Measurements from ENCODE around the gene IFNK. TPM values are rescaled to one million over a fixed set of nuclear protein-coding genes. Genes with fewer than 3 reads are reported as not detected.

Gene IFNK
- total and polyA plus RNA-seq, 4 donors: not detected

DNA sequence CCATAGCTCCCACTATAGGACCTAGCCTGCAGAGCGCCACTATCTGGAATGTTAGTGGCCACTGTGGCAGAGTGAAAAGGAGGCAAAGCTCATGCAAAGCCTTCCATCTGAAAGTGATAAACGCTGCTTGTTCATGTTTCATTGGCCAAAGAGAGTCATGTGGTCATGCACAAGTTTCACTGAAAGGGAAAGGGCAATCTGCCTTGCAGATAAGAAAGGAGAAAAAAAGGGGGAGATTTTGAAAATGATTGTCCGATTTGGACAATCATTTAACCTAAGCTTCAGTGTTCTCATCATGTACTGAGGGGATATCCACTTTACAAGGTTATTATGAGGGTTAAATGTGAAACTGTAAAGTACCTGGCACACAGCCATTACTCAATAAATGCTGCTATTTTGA lies 14.6 kb downstream of the IFNK start:
- WGBS: 59% methylated on average over 3 of the region's 3 CpGs
- no peak overlapping the region for H3K4me3 ChIP-seq (ENCODE audit: low read depth in 1 of 3, low read length in 3 of 3)
- no peak overlapping the region for H3K9ac ChIP-seq (ENCODE audit: low read depth in 1 of 2, low read length in 2 of 2)
- no peak for TF ChIP-seq FOXA1 (IDR thresholded peaks at IDR 0.05)
- TF ChIP-seq HNF4A (conservative IDR thresholded peaks at IDR 0.05): no peak
- no peak for TF ChIP-seq YY1 (IDR thresholded peaks at IDR 0.05)
- TF ChIP-seq NR2F2 (IDR thresholded peaks at IDR 0.05): no peak
- TF ChIP-seq RAD21 (IDR thresholded peaks at IDR 0.05): no peak
- TF ChIP-seq, protein P1, sequence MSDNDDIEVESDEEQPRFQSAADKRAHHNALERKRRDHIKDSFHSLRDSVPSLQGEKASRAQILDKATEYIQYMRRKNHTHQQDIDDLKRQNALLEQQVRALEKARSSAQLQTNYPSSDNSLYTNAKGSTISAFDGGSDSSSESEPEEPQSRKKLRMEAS (IDR thresholded peaks at IDR 0.05): no peak
- no peak for TF ChIP-seq GABPA (IDR thresholded peaks at IDR 0.05 in 1 of 2, conservative IDR thresholded peaks at IDR 0.05 in 1 of 2)
- TF ChIP-seq, protein P2, sequence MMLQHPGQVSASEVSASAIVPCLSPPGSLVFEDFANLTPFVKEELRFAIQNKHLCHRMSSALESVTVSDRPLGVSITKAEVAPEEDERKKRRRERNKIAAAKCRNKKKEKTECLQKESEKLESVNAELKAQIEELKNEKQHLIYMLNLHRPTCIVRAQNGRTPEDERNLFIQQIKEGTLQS (IDR thresholded peaks at IDR 0.05): no peak
- TF ChIP-seq FOXA2 (IDR thresholded peaks at IDR 0.05): no peak
- TF ChIP-seq, protein P3, sequence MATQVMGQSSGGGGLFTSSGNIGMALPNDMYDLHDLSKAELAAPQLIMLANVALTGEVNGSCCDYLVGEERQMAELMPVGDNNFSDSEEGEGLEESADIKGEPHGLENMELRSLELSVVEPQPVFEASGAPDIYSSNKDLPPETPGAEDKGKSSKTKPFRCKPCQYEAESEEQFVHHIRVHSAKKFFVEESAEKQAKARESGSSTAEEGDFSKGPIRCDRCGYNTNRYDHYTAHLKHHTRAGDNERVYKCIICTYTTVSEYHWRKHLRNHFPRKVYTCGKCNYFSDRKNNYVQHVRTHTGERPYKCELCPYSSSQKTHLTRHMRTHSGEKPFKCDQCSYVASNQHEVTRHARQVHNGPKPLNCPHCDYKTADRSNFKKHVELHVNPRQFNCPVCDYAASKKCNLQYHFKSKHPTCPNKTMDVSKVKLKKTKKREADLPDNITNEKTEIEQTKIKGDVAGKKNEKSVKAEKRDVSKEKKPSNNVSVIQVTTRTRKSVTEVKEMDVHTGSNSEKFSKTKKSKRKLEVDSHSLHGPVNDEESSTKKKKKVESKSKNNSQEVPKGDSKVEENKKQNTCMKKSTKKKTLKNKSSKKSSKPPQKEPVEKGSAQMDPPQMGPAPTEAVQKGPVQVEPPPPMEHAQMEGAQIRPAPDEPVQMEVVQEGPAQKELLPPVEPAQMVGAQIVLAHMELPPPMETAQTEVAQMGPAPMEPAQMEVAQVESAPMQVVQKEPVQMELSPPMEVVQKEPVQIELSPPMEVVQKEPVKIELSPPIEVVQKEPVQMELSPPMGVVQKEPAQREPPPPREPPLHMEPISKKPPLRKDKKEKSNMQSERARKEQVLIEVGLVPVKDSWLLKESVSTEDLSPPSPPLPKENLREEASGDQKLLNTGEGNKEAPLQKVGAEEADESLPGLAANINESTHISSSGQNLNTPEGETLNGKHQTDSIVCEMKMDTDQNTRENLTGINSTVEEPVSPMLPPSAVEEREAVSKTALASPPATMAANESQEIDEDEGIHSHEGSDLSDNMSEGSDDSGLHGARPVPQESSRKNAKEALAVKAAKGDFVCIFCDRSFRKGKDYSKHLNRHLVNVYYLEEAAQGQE (IDR thresholded peaks at IDR 0.05): no peak
- TF ChIP-seq RXRA (IDR thresholded peaks at IDR 0.05): no peak
- no peak for TF ChIP-seq EGR1 (IDR thresholded peaks at IDR 0.05; ENCODE audit: low read depth in 2 of 2)
- TF ChIP-seq HNF4G (IDR thresholded peaks at IDR 0.05): no peak
- no peak for TF ChIP-seq TAF1 (conservative IDR thresholded peaks at IDR 0.05)
- TF ChIP-seq, protein P4, sequence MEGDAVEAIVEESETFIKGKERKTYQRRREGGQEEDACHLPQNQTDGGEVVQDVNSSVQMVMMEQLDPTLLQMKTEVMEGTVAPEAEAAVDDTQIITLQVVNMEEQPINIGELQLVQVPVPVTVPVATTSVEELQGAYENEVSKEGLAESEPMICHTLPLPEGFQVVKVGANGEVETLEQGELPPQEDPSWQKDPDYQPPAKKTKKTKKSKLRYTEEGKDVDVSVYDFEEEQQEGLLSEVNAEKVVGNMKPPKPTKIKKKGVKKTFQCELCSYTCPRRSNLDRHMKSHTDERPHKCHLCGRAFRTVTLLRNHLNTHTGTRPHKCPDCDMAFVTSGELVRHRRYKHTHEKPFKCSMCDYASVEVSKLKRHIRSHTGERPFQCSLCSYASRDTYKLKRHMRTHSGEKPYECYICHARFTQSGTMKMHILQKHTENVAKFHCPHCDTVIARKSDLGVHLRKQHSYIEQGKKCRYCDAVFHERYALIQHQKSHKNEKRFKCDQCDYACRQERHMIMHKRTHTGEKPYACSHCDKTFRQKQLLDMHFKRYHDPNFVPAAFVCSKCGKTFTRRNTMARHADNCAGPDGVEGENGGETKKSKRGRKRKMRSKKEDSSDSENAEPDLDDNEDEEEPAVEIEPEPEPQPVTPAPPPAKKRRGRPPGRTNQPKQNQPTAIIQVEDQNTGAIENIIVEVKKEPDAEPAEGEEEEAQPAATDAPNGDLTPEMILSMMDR (IDR thresholded peaks at IDR 0.05; ENCODE audit: low read depth, low read length, missing input control): no peak
- TF ChIP-seq, protein P5, sequence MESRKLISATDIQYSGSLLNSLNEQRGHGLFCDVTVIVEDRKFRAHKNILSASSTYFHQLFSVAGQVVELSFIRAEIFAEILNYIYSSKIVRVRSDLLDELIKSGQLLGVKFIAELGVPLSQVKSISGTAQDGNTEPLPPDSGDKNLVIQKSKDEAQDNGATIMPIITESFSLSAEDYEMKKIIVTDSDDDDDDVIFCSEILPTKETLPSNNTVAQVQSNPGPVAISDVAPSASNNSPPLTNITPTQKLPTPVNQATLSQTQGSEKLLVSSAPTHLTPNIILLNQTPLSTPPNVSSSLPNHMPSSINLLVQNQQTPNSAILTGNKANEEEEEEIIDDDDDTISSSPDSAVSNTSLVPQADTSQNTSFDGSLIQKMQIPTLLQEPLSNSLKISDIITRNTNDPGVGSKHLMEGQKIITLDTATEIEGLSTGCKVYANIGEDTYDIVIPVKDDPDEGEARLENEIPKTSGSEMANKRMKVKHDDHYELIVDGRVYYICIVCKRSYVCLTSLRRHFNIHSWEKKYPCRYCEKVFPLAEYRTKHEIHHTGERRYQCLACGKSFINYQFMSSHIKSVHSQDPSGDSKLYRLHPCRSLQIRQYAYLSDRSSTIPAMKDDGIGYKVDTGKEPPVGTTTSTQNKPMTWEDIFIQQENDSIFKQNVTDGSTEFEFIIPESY (IDR thresholded peaks at IDR 0.05): no peak
- TF ChIP-seq SP1 (IDR thresholded peaks at IDR 0.05): no peak
- TF ChIP-seq JUND (IDR thresholded peaks at IDR 0.05): no peak
- no peaks in the 10 kb centered on the region for H3K27me3 ChIP-seq (ENCODE audit: control insufficient read depth in 4 of 4, insufficient read depth in 4 of 4, low read length in 3 of 4)
- DNase-seq (ENCODE audit: low spot score): no peak
- H3K4me1 ChIP-seq (ENCODE audit: control insufficient read depth in 4 of 4, insufficient read depth in 4 of 4, low read length in 3 of 4): peaks cover 7 to 36% (median 22%) of the 10 kb centered on the region in 4 donors
- peak overlapping the region in 1 of 2 donors; percentile 94 for H3K27ac ChIP-seq (ENCODE audit: low read depth in 1 of 2, low read length in 2 of 2)
- no peaks in the 10 kb centered on the region for H3K9me3 ChIP-seq (ENCODE audit: control insufficient read depth in 4 of 4, low read length in 3 of 4)
- H3K36me3 ChIP-seq (ENCODE audit: control insufficient read depth in 4 of 4, insufficient read depth in 3 of 4, low read depth in 1 of 4, low read length in 3 of 4): peaks cover 0 to 2% (median 0%) of the 10 kb centered on the region in 4 donors
